DMS 273 (cell line): ENCODE results near the gene GLB1L.
A peak's percentile ranks its signal among the peaks of the same experiment; 100 is the strongest.

ENCODE experiments used
- DNase-seq: peaks from one replicate; lab custom pipeline; 2025; ENCODE audit not compliant: unreplicated experiment; lab: John Stamatoyannopoulos, UW

Gene GLB1L

GRCh38 chr2:219228041-219228910, 17.0 kb downstream of the GLB1L start:
- DNase-seq: peak; percentile 42

- no peak for DNase-seq
Observed at GRCh38 chr2:219225350-219225749, 19.9 kb downstream of the GLB1L start.

DNA sequence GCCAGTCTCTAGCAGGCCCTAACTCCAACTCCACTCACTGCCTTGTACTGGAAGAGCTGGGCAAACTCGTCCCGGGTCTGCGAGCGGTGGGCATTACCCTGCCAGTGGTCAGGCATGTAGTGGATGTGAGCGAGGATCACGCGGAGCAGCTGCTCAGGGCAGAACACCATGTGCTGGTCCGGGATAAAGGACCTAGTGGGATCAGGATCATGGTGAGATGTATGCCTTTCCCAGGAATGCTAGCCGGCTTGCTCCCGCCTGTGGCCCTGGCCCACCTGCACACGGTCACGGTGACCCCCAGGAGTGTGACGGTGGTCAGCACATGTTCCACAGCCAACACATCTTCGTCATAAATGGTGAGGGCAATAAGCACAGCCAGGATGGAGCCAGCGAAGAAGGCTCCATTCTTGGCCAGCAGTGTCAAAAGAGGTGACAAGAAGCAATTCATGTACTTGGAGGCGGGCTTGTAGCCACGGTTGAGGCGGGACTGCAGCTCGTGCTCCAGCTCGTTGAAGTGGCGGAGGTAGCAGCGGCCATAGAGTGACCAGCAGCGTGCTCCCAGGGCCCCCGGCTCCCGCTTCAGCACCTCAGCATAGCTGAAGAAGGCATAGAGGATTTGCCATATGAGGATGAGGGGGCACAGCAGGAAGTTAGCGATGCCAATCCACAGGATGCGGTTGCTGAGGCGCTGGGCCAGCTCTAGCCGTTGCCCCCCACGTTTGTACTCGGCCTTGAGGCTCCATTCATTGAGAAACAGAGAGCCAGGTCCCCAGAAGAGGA, 21.2 kb downstream of the GLB1L start:
- DNase-seq: no peak

- peak; percentile 83 for DNase-seq
Observed at GRCh38 chr2:219221957-219222518, 23.2 kb downstream of the GLB1L start.

GRCh38 chr2:219220652-219221402, 24.4 kb downstream of the GLB1L start:
- DNase-seq: peak; percentile 28

DNA sequence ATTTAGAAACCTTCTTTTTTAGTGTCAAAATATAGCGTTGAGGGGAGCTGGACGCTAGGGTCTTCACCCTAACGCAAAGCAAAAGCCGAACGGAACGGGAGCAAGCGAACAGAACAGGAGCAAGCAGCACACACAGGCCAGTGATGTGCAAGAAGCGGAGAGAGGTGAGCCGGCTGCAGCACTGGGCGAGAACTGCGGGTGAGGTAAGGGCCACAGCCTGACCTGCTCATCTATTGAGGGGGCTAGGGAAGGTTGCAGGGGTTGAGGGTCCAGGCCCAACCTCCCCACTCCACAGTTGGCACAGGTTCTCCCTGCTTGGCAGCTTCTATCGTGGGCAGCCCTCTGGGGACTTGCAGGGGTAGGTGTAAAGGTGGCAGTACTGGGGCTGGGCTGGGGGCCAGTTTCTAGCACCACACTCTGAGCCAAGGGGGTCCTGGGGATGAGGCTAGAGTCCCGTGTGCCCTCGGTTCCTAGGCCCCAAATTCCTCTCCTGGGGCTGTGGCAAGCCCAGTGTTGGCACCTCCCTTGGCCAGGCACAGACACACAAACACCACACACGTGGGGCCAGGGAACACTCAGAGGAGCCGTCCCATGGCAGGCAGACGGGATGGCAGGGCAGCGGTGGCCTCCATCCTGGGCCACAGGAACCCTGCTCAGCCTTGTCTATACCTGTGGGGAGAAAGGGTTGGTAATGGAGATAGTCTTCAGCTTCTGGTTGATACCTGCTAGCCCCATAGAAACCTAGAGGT, 25.3 kb downstream of the GLB1L start:
- no peak for DNase-seq

GRCh38 chr2:219218732-219219701, 26.2 kb downstream of the GLB1L start, which contains the start of gene ABCB6:
Gene ABCB6 (minus strand): TSS chr2:219218958. CDS start chr2:219218673, 285 bp downstream.
- DNase-seq: peak; percentile 97

- DNase-seq: peak; percentile 94
Observed at GRCh38 chr2:219218217-219218731, 27.0 kb downstream of the GLB1L start.

DNA sequence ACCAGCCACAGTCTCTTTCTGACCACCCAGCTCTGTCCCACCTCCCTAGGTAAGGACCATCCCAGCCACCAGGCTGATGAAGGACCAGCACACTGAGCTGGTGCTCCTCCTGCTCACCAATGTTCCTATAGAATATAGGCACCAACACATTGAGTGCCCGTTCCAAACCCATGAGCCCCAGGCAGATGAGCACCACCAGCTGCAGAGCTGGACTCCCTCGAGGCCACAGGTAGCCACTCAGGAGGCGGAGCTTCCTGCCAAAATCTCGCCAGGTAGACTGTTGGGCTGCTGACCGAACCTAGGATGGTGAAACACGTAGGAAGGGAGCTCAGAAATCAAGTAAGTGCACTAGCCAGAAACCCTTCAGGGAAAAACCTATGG, 28.7 kb downstream of the GLB1L start:
- DNase-seq: no peak

DNA sequence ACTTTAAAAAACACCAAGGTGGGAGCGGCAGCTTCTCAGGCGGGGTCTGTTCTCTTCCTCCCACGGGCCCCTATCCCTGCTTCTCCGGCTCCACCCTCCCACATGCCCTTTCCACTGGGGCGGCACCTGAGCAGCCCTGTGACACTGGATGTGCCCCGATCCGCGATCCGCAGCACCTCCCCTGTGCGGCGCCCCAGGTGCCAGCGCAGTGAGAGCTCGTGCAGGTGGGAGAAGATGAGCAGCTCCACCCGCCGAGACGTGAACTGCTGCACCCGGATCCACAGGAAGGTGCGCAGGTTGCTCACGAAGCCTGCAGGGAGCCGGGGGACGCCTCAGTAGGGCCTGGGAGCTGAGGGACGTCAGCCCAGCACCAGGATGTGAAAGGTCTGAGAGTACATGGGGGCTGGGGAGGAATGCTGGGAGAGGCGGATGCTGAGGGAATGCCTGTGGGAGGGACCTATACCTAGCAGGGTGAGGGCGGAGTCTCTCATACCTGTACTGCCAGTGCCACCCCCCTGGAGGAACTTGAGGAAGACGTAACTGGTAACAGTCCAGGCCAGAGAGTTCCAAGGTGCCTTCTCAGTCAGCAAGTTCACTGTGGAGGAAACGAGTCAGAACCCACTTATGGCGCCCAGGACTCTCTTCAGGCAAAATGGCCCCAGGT, 29.2 kb downstream of the GLB1L start:
- no peak for DNase-seq

- DNase-seq: no peak
Observed at GRCh38 chr2:219214786-219215185, 30.5 kb downstream of the GLB1L start.

GRCh38 chr2:219214141-219214540, 31.1 kb downstream of the GLB1L start:
- DNase-seq: no peak

- no peak for DNase-seq
Observed at GRCh38 chr2:219213486-219214071, 31.7 kb downstream of the GLB1L start.

DNA sequence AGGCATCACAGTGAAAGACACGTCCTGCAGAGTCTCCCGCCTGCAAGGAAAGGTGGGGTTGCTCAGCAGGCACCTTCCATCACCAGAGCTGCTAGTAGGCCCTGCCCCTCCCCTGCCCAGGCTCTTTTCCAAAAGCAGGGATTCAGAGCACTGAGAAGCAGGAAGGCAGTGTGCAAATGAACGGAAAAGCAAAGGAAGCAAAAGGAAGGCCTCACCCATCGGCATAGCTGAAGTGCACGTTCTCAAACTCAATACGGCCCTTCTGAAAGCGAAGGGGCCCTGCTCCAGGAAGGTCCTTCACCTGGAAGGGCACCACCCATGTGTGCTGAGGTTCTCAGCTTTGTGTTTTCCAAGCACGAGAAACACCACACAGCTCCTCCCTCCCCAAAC, 32.2 kb downstream of the GLB1L start:
- no peak for DNase-seq

- DNase-seq: no peak
Observed at GRCh38 chr2:219210886-219211362, 34.3 kb downstream of the GLB1L start.

- DNase-seq: no peak
Observed at GRCh38 chr2:219210196-219210885, 34.9 kb downstream of the GLB1L start.
